Measurements from ENCODE around the gene SLC7A10.

The SLC7A10 gene

DNA sequence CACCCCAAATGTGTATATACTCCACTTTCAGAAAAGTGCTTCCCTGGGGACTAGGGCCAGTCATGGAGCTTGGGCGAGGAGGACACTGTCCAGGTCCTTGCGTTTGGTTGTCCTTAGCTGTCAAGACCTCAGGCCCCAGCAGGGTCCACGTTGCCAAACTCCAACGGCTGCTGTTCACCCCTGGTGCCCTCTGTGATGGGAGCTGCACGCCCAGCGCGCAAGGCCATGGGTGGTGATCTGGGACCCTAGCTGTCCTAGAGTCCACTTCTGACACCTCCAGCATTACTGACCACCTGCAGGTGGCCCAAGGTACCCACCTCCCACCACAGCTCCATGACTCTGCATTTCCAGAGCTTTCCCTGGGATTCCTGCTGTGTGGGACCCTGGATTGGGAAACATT, 27.5 kb downstream of the SLC7A10 start:
- TF ChIP-seq, protein P1, sequence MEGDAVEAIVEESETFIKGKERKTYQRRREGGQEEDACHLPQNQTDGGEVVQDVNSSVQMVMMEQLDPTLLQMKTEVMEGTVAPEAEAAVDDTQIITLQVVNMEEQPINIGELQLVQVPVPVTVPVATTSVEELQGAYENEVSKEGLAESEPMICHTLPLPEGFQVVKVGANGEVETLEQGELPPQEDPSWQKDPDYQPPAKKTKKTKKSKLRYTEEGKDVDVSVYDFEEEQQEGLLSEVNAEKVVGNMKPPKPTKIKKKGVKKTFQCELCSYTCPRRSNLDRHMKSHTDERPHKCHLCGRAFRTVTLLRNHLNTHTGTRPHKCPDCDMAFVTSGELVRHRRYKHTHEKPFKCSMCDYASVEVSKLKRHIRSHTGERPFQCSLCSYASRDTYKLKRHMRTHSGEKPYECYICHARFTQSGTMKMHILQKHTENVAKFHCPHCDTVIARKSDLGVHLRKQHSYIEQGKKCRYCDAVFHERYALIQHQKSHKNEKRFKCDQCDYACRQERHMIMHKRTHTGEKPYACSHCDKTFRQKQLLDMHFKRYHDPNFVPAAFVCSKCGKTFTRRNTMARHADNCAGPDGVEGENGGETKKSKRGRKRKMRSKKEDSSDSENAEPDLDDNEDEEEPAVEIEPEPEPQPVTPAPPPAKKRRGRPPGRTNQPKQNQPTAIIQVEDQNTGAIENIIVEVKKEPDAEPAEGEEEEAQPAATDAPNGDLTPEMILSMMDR (IDR thresholded peaks at IDR 0.05), result no peak

DNA sequence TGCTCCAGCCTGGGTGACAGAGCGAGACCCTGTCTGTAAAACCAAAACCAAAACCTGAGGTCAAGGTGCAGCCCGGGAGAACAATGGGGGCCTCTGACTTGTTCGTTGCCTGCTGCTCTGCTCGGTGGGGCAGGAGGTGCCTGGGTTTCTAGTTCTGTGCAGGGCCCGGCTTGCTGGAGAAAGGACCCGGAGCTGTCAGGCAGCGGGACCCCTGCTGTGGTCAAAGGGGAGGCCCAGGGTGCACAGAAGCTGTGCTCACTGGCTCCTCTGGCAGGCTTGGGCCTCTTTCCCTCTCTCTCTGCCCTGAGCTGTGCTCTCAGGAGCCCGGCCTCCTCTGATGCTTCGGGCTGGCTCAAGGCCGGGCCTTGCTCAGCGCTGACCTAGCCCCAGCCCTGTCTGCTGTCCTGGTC, 28.1 kb downstream of the SLC7A10 start:
- TF ChIP-seq, protein P1 (IDR thresholded peaks at IDR 0.05), result no peak

DNA sequence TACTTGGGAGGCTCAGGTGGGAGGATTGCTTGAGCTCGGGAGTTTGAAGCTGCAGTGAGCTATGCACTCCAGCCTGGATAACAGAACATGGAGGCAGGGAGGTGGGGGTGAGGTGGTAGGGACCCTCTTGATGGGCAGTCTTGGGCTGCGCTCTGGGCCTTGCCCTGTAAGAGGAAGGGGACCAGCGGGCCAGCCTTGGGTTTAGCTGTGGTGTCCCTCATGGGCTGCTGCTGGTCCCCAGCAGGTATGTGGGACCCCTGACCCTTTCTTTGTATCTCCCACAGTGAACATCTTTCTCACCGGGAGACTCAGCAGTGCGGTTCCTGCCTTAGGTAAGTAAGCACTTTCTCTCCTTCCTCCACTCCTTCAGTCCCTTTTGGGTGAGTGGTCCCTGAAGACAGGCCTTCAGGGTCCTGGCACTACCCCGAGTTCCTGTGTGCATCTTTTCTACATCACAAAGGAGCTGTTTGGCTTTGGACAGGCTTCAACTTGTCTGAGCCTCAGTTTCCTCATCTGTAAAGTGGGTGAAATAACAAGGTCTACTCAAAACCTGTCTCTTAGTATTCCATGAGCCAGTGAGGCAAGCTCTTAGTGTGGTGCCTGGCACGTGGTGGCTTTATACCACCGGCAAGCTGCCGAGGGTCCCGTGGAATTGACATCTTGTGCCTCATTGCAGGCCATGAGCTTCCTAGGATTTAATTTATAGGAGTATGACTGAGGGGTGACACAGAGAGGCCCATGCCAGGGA, 29.0 kb downstream of the SLC7A10 start:
- TF ChIP-seq, protein P1 (IDR thresholded peaks at IDR 0.05), result no peak

DNA sequence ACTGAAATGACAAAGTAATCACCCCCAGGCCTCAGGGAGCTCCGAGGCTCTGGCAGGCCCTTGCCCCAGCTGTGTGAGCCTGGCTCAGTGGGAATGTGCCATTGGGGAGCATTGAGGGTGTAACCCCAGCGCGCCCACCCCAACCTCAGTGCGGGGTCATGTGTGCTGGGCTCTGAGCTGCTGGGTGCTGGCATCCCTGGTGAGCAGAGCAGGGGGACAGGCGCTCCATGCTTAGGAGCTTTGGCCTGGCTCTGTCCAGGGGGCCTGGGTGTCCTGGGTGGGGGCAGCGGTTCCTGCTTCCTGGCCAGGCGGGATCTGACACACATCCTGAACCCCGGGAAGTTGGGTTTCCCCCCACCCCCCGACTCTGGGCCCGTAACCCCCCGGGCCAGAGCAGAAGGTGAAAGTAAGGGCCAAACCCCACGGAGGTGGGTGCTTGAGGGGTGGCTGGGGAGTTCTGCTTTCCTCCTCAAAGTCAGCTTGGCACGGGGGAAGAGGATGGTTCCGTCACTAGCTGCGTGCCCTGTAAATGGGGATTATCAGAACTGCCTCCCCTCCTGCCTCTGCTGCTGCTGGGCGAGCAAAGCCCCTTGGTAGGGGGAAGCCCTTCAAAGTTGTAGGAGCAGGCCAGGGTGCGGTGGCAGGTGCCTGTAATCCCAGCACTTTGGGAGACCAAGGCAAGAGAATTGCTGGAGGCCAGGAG, 29.9 kb downstream of the SLC7A10 start:
- TF ChIP-seq, protein P1 (IDR thresholded peaks at IDR 0.05), result no peak

GRCh38 chr19:33194886-33195644, 30.6 kb downstream of the SLC7A10 start:
- TF ChIP-seq, protein P1 (IDR thresholded peaks at IDR 0.05), result no peak

DNA sequence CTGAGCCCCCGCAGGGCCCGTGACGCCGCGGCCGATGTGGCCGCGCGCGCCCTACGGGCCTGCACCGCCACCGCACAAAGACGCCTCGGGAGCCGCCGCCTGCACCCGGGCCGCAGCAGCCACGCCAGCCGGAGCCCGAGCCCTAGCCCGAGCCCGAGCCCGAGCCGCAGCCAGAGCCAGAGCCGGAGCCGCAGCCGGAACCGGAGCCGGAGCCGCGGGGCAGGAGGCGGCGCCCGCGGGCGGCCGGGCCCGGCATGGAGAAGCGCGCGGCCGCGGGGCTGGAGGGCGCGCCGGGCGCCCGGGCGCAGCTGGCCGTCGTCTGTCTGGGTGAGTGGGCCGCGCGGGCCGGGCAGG, 31.1 kb downstream of the SLC7A10 start:
- TF ChIP-seq, protein P1 (IDR thresholded peaks at IDR 0.05), result no peak

DNA sequence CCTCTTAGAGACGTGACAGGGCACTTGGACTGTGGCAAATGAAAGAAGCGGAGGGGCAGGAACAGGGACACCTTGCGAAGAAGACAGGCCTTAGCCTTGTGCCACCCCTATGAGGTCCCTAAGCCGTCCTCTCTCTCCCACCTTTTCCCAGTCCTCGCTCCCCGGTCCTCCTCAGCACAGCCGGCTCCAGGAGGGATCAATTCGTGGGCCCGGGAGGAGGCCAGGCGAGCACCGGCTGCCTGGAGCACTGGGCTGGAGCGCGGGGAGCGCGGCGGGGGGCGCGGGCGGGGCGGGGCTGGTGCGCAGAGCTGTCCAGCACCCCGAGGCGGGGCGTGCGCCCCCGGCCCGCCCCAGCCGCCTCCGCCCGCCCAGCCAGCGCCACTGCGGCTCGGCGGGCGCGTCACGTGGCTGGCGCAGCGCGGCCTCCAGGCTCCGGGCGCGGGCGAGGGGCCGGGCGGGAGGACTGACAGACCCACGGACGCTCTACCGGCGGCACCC, 31.7 kb downstream of the SLC7A10 start, which contains the start of gene LRP3:
TSS of gene LRP3 (plus strand) at position 466 of the 498 bp plus-strand sequence. CDS start 456 bp downstream, outside the sequence.
- TF ChIP-seq, protein P1 (IDR thresholded peaks at IDR 0.05), result no peak
